DMS53 treated with DMSO at 0.1 percent for 48 hours (cell line): ENCODE data around the gene SNX3.
A peak's percentile ranks its signal among the peaks of the same experiment; 100 is the strongest.

ENCODE experiments used
- DNase-seq: peaks from one replicate; lab custom pipeline; 2025; ENCODE audit not compliant: unreplicated experiment; lab: John Stamatoyannopoulos, UW

SNX3 gene

DNA sequence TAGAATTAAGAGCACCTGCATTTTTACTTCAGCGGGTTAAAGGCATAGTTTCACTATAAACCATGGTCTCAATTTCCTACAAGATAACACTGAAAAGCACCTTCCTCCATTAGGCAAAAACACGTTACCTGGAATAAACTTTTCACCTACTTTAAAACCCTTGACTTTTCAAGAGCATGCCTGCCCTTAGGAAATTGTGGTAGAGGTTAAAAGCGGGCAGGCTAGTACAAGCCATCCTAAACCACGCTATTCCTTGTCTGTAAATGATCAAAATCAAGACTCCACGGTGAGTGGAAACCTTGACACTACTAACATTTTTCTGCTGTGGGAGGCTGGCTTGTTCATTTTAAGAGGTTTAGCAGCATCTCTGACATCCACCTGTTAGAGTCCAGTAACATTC is 51.1 kb downstream of the SNX3 start:
- DNase-seq: no peak

DNA sequence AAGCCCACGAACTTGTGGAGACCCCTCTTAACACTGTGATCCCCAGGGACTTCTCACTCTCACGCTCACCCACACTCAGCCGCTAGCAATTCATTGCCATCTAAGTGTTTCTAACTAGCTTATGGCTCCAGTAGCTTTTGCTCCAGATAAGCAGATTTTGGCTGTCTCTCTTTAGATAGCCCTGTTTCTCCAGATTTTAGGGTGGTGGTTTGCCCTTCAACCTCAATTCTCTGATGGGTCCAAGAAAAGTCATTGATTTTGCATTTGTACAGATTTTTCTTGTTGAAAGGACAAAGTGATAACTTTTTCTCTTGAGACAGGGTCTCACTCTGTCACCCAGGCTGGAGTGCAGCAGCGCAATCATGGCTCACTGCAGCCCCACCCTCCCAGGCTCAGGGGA is 53.8 kb downstream of the SNX3 start:
- no peak for DNase-seq

DNA sequence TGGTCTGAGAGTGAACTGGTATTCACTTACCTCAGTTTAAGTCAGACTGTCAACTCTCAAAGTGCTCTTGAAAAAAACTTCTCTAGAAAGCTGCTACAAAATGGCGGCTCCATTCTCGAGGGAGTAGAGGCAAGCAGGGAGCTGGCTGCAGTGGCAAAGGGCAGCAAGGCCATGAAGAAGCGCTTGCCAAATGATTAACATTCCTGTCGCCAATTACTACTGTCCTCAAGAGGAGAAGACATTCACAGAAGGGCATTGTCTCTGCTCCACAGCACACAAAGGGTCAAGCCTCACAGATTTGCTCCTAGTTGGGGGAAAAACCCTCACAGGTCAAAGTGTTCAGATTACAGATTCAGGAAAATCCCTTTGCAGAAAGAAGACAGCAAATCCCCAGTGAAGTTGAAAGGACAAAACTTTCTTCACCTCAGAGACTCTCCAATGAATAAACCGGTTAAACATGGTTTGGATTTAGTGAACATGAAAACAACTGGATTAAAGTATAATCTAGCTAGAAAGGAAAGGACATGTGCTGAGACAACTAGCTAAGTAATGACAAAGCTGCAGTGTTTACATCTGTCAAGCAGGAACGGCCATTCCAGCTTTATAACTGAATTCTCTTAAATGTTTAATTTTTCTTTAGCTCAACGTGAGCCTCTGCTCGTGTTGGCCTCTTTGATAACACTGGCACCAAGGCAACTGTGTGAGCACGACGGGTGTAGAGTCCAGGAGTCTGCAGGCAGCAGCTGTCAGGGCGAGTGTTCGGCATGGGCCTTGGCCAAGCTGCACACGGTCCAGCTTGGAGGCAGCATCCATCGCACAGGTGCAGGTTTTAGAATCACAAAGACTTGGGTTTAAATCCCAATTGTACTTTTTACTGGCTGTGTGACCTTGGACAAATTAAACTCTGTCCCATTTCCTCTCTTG is 57.4 kb downstream of the SNX3 start:
- DNase-seq: no peak

- DNase-seq: no peak
Observed at GRCh38 chr6:108200631-108201030, 60.2 kb downstream of the SNX3 start.

- no peak for DNase-seq
Observed at GRCh38 chr6:108200186-108200585, 60.7 kb downstream of the SNX3 start.

DNA sequence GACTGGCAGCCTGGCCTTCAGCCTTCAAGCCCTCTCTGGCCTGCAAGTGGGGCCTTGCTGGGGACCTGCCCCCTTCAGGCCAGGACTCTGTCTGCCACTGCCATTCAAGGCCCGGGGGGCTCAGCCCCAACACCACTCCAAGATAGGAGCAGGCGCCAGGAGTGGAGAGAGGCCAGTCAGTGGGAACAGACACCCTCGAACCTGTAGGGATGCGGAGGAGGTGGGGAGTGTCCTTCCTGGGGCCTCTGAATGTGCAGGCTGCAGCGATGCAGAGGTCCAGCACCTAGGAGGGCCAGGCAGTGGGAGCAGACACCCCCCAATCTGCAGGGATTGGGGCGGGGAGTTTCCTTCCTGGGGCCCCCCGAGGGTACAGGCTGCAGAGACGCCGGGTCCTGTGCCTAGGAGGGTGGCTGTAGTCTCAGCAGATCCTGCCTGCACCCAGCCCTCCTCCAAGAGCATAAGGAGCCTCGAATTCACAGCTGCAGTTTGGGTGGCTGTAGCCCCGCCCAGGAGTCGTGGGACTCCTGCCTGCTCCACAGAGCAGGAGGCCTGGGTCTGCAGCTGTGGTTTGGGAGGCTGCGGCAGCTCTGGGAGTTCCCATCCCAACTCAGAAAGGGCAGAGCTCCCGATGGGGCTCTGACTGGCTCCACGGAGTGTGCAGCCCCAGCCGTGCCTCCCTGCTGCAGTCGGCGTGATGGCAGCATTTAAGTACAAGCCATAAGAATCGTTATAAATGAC is 61.9 kb downstream of the SNX3 start:
- DNase-seq: no peak

DNA sequence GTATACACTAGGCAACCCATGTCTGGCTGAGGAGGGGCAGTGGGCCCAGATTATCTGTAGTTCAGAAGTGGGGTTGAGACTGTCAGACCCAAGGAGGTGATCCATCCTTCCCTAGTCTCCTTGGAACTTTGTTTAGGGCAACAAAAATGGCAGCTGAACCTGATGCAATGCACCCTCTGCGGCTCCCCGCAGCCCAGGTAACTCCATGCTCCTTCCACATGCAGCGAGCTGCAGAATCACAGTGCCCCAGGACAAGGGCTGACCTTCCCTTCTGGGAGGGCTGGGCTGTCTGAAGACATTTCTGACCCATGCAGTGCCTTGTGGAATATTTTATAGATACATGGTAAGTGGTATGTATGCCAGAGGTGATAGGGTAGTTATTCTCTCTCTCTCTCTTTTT is 65.6 kb downstream of the SNX3 start:
- DNase-seq: no peak

- no peak for DNase-seq
Observed at GRCh38 chr6:108194503-108194902, 66.3 kb downstream of the SNX3 start.

DNA sequence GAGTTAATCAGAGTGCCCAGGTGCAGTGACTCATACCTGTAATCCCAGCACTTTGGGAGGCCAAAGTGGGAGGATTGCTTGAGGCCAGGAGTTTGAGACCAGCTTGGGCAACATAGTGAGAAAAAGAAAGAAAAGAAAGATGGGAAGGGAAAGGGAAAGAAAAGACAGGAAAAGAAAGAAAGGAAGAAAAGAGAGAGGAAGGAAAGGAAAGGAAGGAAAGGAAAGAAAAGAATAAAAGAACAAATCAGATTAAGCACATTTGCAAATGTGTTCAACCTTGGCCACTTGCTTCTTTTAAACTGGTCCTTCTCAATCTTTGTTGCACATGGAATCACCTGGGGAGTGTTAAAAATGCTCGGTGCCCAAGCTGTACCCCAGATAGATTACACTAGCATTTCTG is 67.0 kb downstream of the SNX3 start:
- no peak for DNase-seq

GRCh38 chr6:108193131-108193530 is 67.7 kb downstream of the SNX3 start:
- DNase-seq: no peak

- no peak for DNase-seq
Observed at GRCh38 chr6:108187519-108187918, 73.3 kb downstream of the SNX3 start.

- no peak for DNase-seq
Observed at GRCh38 chr6:108186226-108186625, 74.6 kb downstream of the SNX3 start.

GRCh38 chr6:108180776-108181175 is 80.1 kb downstream of the SNX3 start:
- no peak for DNase-seq

DNA sequence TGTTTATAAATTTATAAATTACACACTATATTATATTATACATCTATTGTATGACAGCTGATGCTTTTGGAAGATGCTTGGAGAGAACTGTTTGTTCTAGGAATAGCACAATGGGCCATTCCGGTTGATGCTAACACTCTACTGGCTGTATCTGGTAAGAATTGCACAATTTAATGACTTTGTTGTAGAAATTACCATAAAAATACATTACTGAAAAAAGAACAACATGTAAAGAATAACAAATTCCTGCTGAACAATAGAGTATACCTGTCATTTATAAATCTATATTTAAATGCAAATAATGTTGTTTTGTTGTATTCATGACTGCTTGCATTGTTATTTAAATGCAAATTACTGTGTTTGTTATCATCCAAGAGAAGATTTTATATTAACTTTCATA is 80.6 kb downstream of the SNX3 start:
- no peak for DNase-seq

- no peak for DNase-seq
Observed at GRCh38 chr6:108179741-108180140, 81.1 kb downstream of the SNX3 start.

- DNase-seq: no peak
Observed at GRCh38 chr6:108176281-108177089, 84.4 kb downstream of the SNX3 start.

- peak; percentile 17 for DNase-seq
Observed at GRCh38 chr6:108175592-108176279, 85.1 kb downstream of the SNX3 start.

DNA sequence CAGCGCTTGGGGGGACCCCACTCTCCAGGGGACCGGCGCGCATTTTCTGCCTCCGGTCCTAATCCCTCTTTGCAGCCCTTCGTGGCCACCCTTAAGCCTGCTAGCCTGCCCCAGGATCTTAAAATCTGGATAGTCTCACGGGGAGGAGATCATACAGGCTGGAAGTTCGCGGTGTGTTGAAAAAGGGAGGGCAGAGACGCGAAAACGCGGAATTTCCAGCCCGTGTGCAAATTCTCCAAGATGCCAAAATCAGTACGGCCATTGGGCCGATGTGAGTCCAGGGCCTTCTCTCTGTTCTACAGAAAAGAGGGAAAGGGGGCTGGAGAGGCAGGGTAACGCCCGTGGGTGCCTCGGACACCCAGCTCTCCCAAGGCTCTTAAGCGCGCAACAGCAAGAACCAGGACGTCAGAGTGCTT is 85.7 kb downstream of the SNX3 start:
- no peak for DNase-seq

DNA sequence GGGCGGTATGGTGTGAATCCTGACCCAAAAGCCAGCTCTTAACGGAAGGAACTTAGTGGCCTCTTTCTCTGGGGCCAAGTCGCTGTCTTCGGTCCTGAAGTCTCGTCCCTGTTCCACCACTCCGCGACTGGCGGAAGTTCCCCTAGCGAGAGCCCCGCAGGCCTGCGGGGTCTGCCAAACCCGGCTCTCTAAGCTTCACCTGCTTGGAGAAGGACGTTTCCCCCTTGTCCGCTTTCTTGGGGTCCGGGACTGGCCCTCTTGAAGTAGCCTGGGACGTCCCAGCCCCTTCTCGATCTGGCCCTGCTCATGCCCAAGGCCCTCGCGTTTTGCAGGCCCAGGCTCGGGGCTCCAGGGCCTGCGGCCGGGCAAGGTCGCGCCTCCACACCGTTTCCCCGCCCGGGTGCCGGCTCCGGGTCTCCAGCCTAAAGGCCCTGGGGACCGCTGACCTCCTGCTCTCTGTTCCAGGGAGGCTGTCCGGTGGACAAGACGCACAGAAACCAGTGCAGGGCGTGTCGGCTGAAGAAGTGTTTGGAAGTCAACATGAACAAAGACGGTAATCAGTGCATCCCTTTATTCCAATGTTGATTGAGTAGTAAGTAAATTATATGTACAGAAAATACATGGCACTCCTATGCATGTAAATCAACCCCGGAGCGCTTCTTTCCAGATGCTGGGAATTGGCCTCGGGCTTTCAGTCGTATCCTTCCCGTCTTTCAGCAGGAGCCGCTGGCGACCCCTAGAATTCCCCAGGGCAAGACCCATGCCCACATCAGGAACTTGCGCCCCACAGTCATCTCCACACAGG is 86.3 kb downstream of the SNX3 start:
- no peak for DNase-seq

- DNase-seq: no peak
Observed at GRCh38 chr6:108171918-108172516, 88.8 kb downstream of the SNX3 start.
